Loucy (cell line): ENCODE data around the gene SLC26A1.

ENCODE experiments used
- EZH2phosphoT487 ChIP-seq: fragments of 200-600 bp; IDR thresholded peaks from 2 replicates; pipeline ENCODE4 v1.6.1; 2018; ENCODE audit warnings: antibody characterized with exemption, mild to moderate bottlenecking, moderate library complexity, borderline replicate concordance
- TF ChIP-seq, protein P1 (sequence below): fragments of 200-600 bp; sonication (generic); conservative IDR thresholded peaks from 2 replicates; pipeline ENCODE4 v1.5.1; 2014; ENCODE audit warnings: mild to moderate bottlenecking, antibody characterized with exemption, low read length

DNA sequence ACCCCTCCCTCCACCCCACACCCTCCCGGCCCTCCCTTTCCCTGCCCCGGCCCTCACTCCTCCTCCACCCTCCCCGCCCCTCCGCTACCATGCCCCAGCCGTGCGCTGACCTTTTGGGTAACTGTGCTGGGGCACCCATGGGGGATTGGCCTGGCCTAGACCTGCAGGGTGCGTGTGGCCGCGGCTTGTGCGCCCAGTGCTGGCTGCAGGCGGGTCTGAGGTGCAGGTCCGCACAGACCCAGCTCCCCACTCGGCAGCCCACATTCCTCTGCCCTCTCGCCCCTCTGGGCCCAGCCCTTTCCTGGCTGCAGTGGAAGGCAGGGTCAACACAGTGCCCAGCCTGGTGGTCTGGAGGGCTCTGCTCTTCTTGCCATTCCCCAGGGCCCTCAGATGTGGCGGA lies 42.9 kb upstream of the SLC26A1 start:
- TF ChIP-seq, protein P1, sequence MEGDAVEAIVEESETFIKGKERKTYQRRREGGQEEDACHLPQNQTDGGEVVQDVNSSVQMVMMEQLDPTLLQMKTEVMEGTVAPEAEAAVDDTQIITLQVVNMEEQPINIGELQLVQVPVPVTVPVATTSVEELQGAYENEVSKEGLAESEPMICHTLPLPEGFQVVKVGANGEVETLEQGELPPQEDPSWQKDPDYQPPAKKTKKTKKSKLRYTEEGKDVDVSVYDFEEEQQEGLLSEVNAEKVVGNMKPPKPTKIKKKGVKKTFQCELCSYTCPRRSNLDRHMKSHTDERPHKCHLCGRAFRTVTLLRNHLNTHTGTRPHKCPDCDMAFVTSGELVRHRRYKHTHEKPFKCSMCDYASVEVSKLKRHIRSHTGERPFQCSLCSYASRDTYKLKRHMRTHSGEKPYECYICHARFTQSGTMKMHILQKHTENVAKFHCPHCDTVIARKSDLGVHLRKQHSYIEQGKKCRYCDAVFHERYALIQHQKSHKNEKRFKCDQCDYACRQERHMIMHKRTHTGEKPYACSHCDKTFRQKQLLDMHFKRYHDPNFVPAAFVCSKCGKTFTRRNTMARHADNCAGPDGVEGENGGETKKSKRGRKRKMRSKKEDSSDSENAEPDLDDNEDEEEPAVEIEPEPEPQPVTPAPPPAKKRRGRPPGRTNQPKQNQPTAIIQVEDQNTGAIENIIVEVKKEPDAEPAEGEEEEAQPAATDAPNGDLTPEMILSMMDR, result no peak
- TF ChIP-seq EZH2phosphoT487, result no peak
